K562 (cell line): ENCODE measurements around the gene AP2M1. TPM values are rescaled to one million over a fixed set of nuclear protein-coding genes. Genes with fewer than 3 reads are reported as not detected.
A peak's percentile ranks its signal among the peaks of the same experiment; 100 is the strongest.

Experiments used
- CREBBP ChIP-seq: IDR thresholded peaks from one replicate; pipeline ENCODE4 v1.6.1; 2012; ENCODE audit warnings: low read depth, mild to moderate bottlenecking, control low read depth, inconsistent platforms, low read length
- FOXA3 ChIP-seq, 2 experiments: fragments of 450-650 bp in 1 of 2; sonication (generic) in 1 of 2; formaldehyde crosslinking; IDR thresholded peaks in 1 of 2; conservative IDR thresholded peaks in 1 of 2; 2 replicates each; pipeline versions ENCODE4 v1.4.0 to v1.8.0; 2020 to 2022; ENCODE audit warnings: mild to moderate bottlenecking in 2 of 2, missing genetic modification reagents in 1 of 2
- HNRNPLL ChIP-seq: fragments of 200-400 bp; formaldehyde crosslinking; IDR thresholded peaks from 2 replicates; pipeline ENCODE4 v1.6.1; 2017; ENCODE audit warnings: low read length, low read depth, mild to moderate bottlenecking; ENCODE audit not compliant: poor library complexity, severe bottlenecking
- KHSRP ChIP-seq: fragments of 450-650 bp; IDR thresholded peaks from 2 replicates; pipeline ENCODE4 v1.6.1; 2017
- NFE2L1 ChIP-seq: fragments of 450-650 bp; IDR thresholded peaks from 2 replicates; pipeline ENCODE4 v1.6.1; 2016; ENCODE audit warnings: missing genetic modification characterization, low read depth, mild to moderate bottlenecking, missing compliant biosample characterization, moderate library complexity, borderline replicate concordance
- NFIC ChIP-seq: fragments of 450-650 bp; IDR thresholded peaks from 2 replicates; pipeline ENCODE4 v1.6.1; 2017; ENCODE audit warnings: mild to moderate bottlenecking, inconsistent platforms
- PHF21A ChIP-seq: fragments of 450-650 bp; IDR thresholded peaks from 2 replicates; pipeline ENCODE4 v1.6.1; 2017; ENCODE audit warnings: low read depth, borderline replicate concordance
- SETDB1 ChIP-seq: IDR thresholded peaks from one replicate; pipeline ENCODE4 v1.6.1; 2012; ENCODE audit warnings: low read length, control low read depth, inconsistent platforms
- TAF1 ChIP-seq: IDR thresholded peaks from 2 replicates; pipeline ENCODE4 v1.6.1; 2011; ENCODE audit warnings: mild to moderate bottlenecking, low read length, moderate library complexity; ENCODE audit not compliant: insufficient read depth, control insufficient read depth, severe bottlenecking; ENCODE audit errors: extremely low read depth
- TRIM24 ChIP-seq, 2 experiments: fragments of 450-650 bp; IDR thresholded peaks; 2 replicates each; pipeline ENCODE4 v1.6.1; 2016
- ZC3H4 ChIP-seq: sonication (generic); formaldehyde crosslinking; IDR thresholded peaks from 2 replicates; pipeline ENCODE4 v1.9.0; 2021; ENCODE audit warnings: missing genetic modification reagents, borderline replicate concordance
- ZFPM2 ChIP-seq: fragments of 250-450 bp; sonication (Bioruptor Pico); IDR thresholded peaks from 2 replicates; pipeline ENCODE4 v1.5.1; 2022; ENCODE audit warnings: mild to moderate bottlenecking
- ZKSCAN8 ChIP-seq: fragments of 200-800 bp; sonication (Bioruptor generic); IDR thresholded peaks from 2 replicates; pipeline ENCODE4 v1.6.1; 2016; ENCODE audit warnings: missing genetic modification characterization, missing compliant biosample characterization
- ZNF79 ChIP-seq: fragments of 250-450 bp; sonication (Bioruptor Pico); IDR thresholded peaks from 2 replicates; pipeline ENCODE4 v1.4.0; 2020; ENCODE audit warnings: low read depth, mild to moderate bottlenecking, moderate library complexity
- polyA plus RNA-seq, 8 experiments: library from polyadenylated mRNA; depleted of rRNA in 4 of 8; stranded (reverse) in 5 of 8; unstranded in 3 of 8; fragments of >200 nt; fragmentation: Nextera tagmentation in 2 of 8; fragmentation: Illumina TruSeq in 1 of 8; extraction: Ambion mirVana in 2 of 8; extraction: Trizol in 1 of 8; gene quantifications; 2 replicates each; pipeline versions ENCODE4 v1.2.1 to v1.2.3, GENCODE V29; 2011 to 2014; ENCODE audit warnings: inconsistent platforms in 1 of 8, missing spikeins in 1 of 8
- total RNA-seq, 7 experiments: library from RNA; depleted of rRNA in 6 of 7; stranded (reverse); fragments of >200 nt in 6 of 7; fragmentation: Illumina TruSeq in 2 of 7; extraction: Trizol in 2 of 7; gene quantifications; 2 replicates each; pipeline versions ENCODE4 v1.2.1 to v1.2.3, GENCODE V29; 2011 to 2021; ENCODE audit warnings: low replicate concordance in 1 of 7
- TF ChIP-seq, protein P1 (sequence below), 3 experiments: fragments of 200-800 bp in 1 of 3; sonication (Bioruptor generic) in 1 of 3; sonication (generic) in 1 of 3; formaldehyde crosslinking in 1 of 3; IDR thresholded peaks; 2 replicates each; pipeline versions ENCODE4 v1.6.1 to v1.8.0; 2016 to 2022; ENCODE audit warnings: mild to moderate bottlenecking in 2 of 3, missing compliant biosample characterization in 2 of 3, missing genetic modification characterization in 2 of 3, missing genetic modification reagents in 1 of 3
- TF ChIP-seq, protein P2 (sequence below): fragments of 450-650 bp; IDR thresholded peaks from 2 replicates; pipeline ENCODE4 v1.6.1; 2016; ENCODE audit warnings: low read depth
- TF ChIP-seq, protein P3 (sequence below): fragments of 450-650 bp; IDR thresholded peaks from 2 replicates; pipeline ENCODE4 v1.6.1; 2017; ENCODE audit warnings: antibody characterized with exemption

Gene AP2M1
- total and polyA plus RNA-seq, 9 of the 15 experiments (the other 6 are each of a cell fraction or from before 2014, with no cell fraction given), result 118 to 505 (median 296) TPM

DNA sequence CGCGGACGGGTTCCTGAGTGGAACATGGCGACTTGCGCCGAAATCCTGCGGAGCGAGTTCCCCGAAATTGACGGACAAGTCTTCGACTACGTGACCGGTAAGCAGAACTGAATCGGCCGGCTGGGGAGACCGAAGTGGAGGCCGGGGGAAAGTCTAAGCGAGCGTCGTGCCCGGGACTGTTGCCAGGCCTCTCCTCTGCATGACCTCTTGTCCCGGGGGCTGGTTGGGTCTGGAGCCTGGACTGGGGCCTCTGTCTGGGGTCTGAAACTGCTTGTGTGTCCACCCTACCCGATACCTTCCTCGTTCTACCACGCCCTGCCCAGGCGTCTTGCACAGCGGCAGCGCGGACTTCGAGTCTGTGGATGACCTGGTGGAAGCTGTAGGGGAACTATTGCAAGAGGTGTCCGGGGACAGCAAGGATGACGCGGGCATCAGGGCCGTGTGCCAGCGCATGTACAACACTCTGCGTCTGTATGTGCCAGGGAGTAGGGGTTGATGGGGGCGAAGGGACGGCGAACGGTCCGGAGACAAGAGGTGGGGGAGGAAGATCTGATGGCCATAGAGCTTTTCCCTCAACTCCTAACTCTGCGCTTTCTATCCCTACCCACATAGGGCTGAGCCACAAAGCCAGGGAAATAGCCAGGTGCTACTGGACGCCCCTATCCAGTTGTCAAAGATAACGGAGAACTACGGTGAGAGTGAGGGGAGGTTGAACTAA lies 11.7 kb downstream of the AP2M1 start, which contains the start of gene ABCF3 (continued):
- TF ChIP-seq ZC3H4 (CRISPR knock-in tag), result no peak
- TF ChIP-seq FOXA3 (CRISPR knock-in tag; conservative IDR thresholded peaks at IDR 0.05 in 1 of 2, IDR thresholded peaks at IDR 0.05 in 1 of 2), result no peak
- TF ChIP-seq, protein P1, sequence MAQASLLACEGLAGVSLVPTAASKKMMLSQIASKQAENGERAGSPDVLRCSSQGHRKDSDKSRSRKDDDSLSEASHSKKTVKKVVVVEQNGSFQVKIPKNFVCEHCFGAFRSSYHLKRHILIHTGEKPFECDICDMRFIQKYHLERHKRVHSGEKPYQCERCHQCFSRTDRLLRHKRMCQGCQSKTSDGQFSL (CRISPR knock-in tag; IDR thresholded peaks at IDR 0.05), result no peak
- TF ChIP-seq, protein P1 (tag; IDR thresholded peaks at IDR 0.05), result no peak
- TF ChIP-seq, protein P2, sequence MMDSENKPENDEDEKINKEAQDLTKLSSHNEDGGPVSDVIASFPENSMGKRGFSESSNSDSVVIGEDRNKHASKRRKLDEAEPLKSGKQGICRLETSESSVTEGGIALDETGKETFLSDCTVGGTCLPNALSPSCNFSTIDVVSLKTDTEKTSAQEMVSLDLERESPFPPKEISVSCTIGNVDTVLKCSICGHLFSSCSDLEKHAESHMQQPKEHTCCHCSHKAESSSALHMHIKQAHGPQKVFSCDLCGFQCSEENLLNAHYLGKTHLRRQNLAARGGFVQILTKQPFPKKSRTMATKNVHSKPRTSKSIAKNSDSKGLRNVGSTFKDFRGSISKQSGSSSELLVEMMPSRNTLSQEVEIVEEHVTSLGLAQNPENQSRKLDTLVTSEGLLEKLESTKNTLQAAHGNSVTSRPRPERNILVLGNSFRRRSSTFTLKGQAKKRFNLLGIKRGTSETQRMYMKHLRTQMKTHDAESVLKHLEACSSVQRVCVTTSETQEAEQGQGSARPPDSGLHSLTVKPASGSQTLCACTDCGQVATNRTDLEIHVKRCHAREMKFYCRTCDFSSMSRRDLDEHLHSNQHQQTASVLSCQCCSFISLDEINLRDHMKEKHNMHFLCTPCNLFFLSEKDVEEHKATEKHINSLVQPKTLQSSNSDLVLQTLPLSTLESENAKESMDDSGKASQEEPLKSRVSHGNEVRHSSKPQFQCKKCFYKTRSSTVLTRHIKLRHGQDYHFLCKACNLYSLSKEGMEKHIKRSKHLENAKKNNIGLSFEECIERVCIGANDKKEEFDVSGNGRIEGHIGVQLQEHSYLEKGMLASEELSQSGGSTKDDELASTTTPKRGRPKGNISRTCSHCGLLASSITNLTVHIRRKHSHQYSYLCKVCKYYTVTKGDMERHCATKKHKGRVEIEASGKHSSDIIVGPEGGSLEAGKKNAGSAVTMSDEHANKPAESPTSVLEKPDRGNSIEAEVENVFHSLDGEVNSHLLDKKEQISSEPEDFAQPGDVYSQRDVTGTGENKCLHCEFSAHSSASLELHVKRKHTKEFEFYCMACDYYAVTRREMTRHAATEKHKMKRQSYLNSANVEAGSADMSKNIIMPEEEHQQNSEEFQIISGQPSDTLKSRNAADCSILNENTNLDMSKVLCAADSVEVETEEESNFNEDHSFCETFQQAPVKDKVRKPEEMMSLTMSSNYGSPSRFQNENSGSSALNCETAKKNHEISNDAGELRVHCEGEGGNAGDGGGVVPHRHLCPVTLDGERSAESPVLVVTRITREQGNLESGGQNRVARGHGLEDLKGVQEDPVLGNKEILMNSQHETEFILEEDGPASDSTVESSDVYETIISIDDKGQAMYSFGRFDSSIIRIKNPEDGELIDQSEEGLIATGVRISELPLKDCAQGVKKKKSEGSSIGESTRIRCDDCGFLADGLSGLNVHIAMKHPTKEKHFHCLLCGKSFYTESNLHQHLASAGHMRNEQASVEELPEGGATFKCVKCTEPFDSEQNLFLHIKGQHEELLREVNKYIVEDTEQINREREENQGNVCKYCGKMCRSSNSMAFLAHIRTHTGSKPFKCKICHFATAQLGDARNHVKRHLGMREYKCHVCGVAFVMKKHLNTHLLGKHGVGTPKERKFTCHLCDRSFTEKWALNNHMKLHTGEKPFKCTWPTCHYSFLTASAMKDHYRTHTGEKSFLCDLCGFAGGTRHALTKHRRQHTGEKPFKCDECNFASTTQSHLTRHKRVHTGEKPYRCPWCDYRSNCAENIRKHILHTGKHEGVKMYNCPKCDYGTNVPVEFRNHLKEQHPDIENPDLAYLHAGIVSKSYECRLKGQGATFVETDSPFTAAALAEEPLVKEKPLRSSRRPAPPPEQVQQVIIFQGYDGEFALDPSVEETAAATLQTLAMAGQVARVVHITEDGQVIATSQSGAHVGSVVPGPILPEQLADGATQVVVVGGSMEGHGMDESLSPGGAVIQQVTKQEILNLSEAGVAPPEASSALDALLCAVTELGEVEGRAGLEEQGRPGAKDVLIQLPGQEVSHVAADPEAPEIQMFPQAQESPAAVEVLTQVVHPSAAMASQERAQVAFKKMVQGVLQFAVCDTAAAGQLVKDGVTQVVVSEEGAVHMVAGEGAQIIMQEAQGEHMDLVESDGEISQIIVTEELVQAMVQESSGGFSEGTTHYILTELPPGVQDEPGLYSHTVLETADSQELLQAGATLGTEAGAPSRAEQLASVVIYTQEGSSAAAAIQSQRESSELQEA, result peak; percentile 7; the same call in 1 of the 2 replicates
- no peak for TF ChIP-seq ZNF79 (CRISPR knock-in tag)
- no peak for TF ChIP-seq NFE2L1 (tag)
- TF ChIP-seq, protein P3, sequence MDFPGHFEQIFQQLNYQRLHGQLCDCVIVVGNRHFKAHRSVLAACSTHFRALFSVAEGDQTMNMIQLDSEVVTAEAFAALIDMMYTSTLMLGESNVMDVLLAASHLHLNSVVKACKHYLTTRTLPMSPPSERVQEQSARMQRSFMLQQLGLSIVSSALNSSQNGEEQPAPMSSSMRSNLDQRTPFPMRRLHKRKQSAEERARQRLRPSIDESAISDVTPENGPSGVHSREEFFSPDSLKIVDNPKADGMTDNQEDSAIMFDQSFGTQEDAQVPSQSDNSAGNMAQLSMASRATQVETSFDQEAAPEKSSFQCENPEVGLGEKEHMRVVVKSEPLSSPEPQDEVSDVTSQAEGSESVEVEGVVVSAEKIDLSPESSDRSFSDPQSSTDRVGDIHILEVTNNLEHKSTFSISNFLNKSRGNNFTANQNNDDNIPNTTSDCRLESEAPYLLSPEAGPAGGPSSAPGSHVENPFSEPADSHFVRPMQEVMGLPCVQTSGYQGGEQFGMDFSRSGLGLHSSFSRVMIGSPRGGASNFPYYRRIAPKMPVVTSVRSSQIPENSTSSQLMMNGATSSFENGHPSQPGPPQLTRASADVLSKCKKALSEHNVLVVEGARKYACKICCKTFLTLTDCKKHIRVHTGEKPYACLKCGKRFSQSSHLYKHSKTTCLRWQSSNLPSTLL, result no peak
- no peak for TF ChIP-seq TAF1
- no peak for TF ChIP-seq ZFPM2 (CRISPR knock-in tag)
- TF ChIP-seq KHSRP, result no peak
- no peak for TF ChIP-seq SETDB1
- TF ChIP-seq CREBBP, result no peak
- TF ChIP-seq PHF21A, result no peak
- peak; percentile 76 for TF ChIP-seq HNRNPLL
- TF ChIP-seq TRIM24 (IDR thresholded peaks at IDR 0.05), result no peak
- peak; percentile 19 for TF ChIP-seq NFIC
- TF ChIP-seq ZKSCAN8 (CRISPR knock-in tag), result no peak
